HG03175 (cell line): ENCODE results near the gene ACRBP.

Experiments used
- ATAC-seq: cut with Tn5 transposase; IDR thresholded peaks from one replicate; pipeline ENCODE4 v1.9.1; 2021; ENCODE audit warnings: mild to moderate bottlenecking, moderate library complexity; ENCODE audit not compliant: unreplicated experiment

The ACRBP gene

DNA sequence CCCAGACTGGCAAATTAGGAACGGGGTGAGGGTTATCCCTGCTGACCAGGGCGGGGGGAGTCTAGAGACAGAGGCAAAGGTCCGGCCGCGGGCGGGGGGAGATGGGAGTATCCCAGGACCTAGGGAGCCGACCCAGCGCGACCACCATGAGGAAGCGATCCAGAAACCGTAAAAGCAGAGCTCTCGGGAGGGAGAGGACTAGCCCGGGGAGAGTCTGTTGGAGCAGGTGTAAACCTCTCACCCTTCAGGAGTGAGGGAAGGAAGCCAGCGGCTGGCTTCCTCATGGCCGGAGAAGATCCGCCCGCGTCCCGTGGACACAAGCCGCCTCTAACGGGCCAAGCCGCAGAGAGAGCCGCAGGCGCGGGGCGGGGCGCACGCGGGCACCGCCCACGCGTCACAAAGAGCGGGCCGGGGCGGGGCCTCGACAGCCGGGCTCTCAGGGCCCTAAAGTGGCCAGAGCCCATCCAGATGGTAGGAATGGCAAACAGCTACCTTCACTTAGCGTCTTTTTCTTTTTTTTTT lies at the start of gene ACRBP:
Gene ACRBP, minus strand, starts transcription at position 350 of the 522 bp plus-strand sequence. Its CDS starts 66 bp downstream, at position 284.
- ATAC-seq: no peak

- ATAC-seq: no peak
These were observed 48.2 kb upstream of the ACRBP start for GRCh38 chr12:6695313-6696045.

DNA sequence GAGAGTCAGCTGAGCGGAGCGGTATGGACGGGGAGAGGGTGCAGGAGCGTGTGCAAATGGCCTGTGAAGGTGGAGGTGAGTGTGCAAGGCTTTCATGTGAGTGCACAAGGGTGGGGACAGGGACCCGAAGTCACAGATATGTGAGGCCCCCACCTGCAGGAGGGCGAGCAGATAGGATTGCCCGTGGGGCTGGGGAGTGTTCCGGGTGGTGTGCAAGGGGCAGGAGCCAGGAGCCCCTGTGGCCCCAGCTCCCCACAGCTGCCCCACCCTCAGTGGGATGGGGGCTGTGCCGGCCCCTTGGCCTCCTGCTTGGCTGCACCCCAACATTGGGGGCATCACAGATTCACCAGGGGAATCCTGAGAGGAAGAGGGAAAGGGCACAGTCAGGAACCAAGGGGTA lies 47.5 kb upstream of the ACRBP start:
- ATAC-seq: no peak

DNA sequence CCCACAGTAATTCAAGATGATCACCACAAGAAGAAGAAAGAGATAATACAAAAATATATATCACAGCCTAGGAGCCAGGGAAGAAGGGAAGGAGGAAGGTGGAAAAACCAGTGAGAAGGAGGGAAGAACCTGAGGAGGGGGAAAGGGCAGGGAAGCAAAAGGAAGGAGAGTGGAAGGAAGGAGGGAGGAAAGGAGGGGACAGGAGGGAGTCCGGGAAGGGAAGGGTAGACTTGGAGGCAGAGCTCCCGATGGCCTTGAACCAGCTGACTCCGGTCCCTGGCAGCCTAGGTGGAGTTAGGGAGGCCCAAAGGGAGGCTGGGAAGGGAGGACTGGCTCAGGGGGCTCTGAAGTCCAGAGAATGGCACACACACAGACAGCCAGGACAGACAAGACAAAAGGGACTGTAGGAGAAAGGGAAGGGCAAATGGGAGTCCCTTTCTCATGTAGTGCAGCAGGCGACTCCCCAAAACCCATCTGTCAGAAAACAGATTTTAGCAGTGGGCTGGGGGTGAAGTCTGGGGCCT lies 46.7 kb upstream of the ACRBP start:
- ATAC-seq: no peak

- no peak for ATAC-seq
These were observed 45.7 kb upstream of the ACRBP start for GRCh38 chr12:6692888-6693287.

GRCh38 chr12:6691473-6691872 lies 44.2 kb upstream of the ACRBP start:
- ATAC-seq: no peak

- ATAC-seq: peak; percentile 85
These were observed 42.0 kb upstream of the ACRBP start, which contains the start of gene ZNF384 for GRCh38 chr12:6688999-6689882. ZNF384 (minus strand) TSS chr12:6689375; CDS start chr12:6679520, 9,855 bp downstream.

- ATAC-seq: peak; percentile 1
These were observed 41.3 kb upstream of the ACRBP start for GRCh38 chr12:6688543-6688998.

GRCh38 chr12:6685814-6686213 lies 38.6 kb upstream of the ACRBP start:
- no peak for ATAC-seq

GRCh38 chr12:6684609-6685008 lies 37.4 kb upstream of the ACRBP start:
- ATAC-seq: no peak

DNA sequence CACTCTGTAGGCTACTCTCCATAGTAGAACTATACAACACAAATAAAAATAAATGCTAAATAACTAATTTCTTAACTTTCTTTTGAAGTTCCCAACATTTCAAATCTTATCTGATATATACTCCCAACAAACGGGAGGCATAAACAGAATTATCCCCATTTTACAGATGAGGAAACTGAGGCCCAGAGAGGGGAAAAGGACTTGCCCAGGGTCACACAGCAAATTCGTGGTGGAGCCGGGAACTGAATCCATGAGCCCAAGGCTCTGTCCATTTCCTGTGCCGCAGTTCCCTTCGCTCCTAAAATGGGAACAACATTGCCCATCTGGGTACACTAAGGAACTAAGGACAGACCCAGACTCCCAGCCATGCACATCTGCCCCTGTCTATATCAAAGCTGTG lies 29.7 kb upstream of the ACRBP start:
- no peak for ATAC-seq

GRCh38 chr12:6672143-6672542 lies 24.9 kb upstream of the ACRBP start:
- ATAC-seq: no peak

DNA sequence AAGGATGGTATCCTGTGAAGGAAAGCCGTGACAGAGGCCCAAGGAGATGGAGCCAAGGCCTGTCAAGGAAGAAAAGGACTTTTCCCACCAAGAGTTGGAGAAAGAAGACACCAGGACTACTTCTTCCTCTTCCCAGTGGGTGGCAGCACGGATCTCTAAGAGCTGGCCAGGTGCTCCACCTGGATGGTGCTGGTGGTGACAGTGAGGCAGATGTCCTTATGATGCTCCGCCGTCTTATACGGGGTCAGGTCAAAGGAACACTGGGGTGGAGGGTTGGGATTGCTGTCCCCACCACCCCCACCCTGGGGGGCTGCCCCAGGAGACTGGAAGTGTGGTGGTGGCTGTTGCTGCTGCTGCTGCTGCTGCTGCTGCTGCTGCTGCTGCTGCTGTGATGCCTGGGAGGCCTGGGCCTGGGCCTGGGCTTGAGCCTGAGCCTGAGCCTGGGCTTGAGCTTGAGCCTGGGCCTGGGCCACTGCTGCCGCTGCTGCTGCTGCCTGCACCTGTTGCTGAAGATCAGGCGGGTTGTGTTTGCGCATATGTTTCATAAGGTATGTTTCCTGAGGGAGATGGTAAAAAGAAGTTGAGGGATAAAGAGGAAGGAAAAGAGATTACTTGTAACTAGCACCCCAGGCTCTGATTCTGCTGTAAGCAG lies 20.5 kb upstream of the ACRBP start:
- no peak for ATAC-seq

- ATAC-seq: no peak
These were observed 19.0 kb upstream of the ACRBP start for GRCh38 chr12:6666211-6666610.

- ATAC-seq: no peak
These were observed 17.7 kb upstream of the ACRBP start for GRCh38 chr12:6664902-6665301.

GRCh38 chr12:6662906-6663742 lies 15.9 kb upstream of the ACRBP start, which contains the start of gene ING4:
ING4 (minus strand) TSS chr12:6663119; CDS start chr12:6663101, 18 bp downstream.
- ATAC-seq: peak; percentile 98

DNA sequence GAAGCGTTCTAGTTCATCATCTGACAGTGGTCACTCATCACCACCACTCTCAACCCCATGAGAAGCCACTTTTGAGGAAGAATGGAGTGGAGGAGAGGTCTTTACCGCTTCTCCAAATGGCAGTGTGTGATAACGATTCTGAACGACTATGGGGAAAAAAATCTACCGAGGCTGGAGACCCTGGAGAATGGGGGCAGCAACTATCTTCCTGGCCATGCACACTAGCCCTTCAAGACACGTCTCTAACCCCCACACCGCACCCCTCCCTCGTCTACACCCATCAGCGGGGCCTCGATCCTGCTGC lies 15.3 kb upstream of the ACRBP start:
- peak; percentile 22 for ATAC-seq

- ATAC-seq: no peak
These were observed 6.8 kb upstream of the ACRBP start for GRCh38 chr12:6653987-6654386.

GRCh38 chr12:6653342-6653741 lies 6.1 kb upstream of the ACRBP start:
- no peak for ATAC-seq

GRCh38 chr12:6652391-6652790 lies 5.2 kb upstream of the ACRBP start:
- no peak for ATAC-seq
